ENCODE data around the gene ATP2B2.

The ATP2B2 gene

GRCh38 chr3:10357095-10357494 is 148.3 kb downstream of the ATP2B2 start:
- DNase-seq: no peak

GRCh38 chr3:10356461-10356981 is 148.9 kb downstream of the ATP2B2 start:
- no peak for DNase-seq

GRCh38 chr3:10354361-10355015 is 150.9 kb downstream of the ATP2B2 start:
- no peak for DNase-seq

GRCh38 chr3:10353661-10354360 is 151.6 kb downstream of the ATP2B2 start:
- DNase-seq: no peak

GRCh38 chr3:10353160-10353559 is 152.2 kb downstream of the ATP2B2 start:
- no peak for DNase-seq

- DNase-seq: no peak
Observed at GRCh38 chr3:10352146-10352911, 153.1 kb downstream of the ATP2B2 start.

GRCh38 chr3:10351013-10351735 is 154.2 kb downstream of the ATP2B2 start:
- no peak for DNase-seq

GRCh38 chr3:10350324-10350985 is 154.9 kb downstream of the ATP2B2 start:
- DNase-seq: no peak

GRCh38 chr3:10349801-10350200 is 155.6 kb downstream of the ATP2B2 start:
- DNase-seq: no peak

GRCh38 chr3:10348404-10348721 is 157.0 kb downstream of the ATP2B2 start:
- no peak for DNase-seq

- no peak for DNase-seq
Observed at GRCh38 chr3:10347648-10348403, 157.6 kb downstream of the ATP2B2 start.

GRCh38 chr3:10345911-10346310 is 159.5 kb downstream of the ATP2B2 start:
- DNase-seq: no peak

GRCh38 chr3:10344944-10345575 is 160.3 kb downstream of the ATP2B2 start:
- DNase-seq: no peak

- no peak for DNase-seq
Observed at GRCh38 chr3:10344147-10344943, 161.0 kb downstream of the ATP2B2 start.

- no peak for DNase-seq
Observed at GRCh38 chr3:10343526-10343925, 161.9 kb downstream of the ATP2B2 start.

GRCh38 chr3:10342781-10343180 is 162.6 kb downstream of the ATP2B2 start:
- no peak for DNase-seq

GRCh38 chr3:10341901-10342398 is 163.4 kb downstream of the ATP2B2 start:
- no peak for DNase-seq

- no peak for DNase-seq
Observed at GRCh38 chr3:10340476-10340875, 164.9 kb downstream of the ATP2B2 start.

- DNase-seq: no peak
Observed at GRCh38 chr3:10340046-10340445, 165.3 kb downstream of the ATP2B2 start.

GRCh38 chr3:10339376-10339955 is 165.9 kb downstream of the ATP2B2 start:
- no peak for DNase-seq
